SK-MEL-5 (cell line): ENCODE data around the gene RER1. TPM values are rescaled to one million over a fixed set of nuclear protein-coding genes. Genes with fewer than 3 reads are reported as not detected.

Experiments used
- DNase-seq: peaks from one replicate; pipeline ENCODE4 v3.0.0-alpha.2; 2016; ENCODE audit warnings: low read depth, low spot score
- in situ Hi-C: cut with HindIII; loops from 2 replicates; pipeline ENCODE4 v1.10.0; 2016; ENCODE audit warnings: low sequenced_read_pairs, high pct_unique_total_duplicates, low pct_unique_long_range_greater_than_20kb
- total RNA-seq: library from RNA; depleted of rRNA; stranded (reverse); fragments of >200 nt; shearing (Covaris generic); gene quantifications from 2 replicates; pipeline ENCODE4 v1.2.3, GENCODE V29; 2014

RER1 gene
- total RNA-seq, 1 experiment from 2014 or later, result 178 TPM

DNA sequence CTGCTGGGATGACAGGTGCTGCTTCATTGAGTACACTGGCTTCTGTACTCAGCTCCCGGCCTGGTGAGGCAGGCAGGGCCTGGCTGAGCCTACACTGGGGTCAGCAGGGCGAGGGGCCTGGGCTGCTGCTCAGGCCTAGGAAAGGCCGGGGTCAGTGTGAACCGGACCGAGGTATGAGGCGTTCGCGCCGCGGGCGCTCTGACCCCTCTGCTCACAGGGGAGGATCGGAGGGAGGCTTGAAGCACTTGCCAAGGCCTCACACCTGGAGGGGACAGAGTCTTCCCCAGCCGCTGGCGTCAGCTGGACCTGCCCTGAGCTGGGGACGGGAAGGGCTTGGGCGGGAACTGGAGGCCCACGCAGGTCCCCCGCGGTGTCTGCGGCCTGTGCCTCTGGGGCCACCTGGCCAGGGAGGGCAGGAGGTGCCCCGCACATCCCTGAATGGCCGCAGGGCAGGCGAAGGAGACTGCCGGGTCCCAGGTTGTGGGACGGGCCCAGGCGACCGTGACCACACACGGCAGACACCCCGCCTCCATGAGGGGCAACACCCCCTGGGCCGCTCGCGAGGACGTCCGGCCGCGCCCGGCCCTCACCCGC is 20.3 kb downstream of the RER1 start:
- no peak for DNase-seq
- in situ Hi-C loops, result no loop called here

DNA sequence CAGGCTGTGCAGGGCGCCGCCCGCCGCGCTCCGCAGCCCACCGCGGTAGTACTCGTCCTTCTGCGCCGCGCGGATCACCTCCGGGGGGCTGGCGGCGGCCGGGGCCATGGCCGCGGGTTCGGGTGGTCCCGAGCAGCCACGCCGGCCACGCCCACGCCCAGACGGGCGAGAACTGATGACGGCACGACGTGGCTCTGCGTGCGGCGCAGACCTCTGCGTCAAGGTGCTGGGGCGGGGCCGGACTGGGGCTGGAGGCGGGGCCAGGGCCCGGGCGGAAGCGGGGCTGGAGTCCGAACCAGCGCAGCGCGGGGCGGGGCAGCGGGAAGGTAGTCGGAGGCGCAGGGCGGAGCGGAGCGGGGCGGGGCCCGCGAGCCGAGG is 20.7 kb downstream of the RER1 start, which contains the start of gene PEX10:
TSS of gene PEX10 (minus strand) at position 170 of the 378 bp plus-strand sequence. CDS start at position 108, 62 bp downstream.
- in situ Hi-C loops, result no loop called here
- peak; percentile 94 for DNase-seq

DNA sequence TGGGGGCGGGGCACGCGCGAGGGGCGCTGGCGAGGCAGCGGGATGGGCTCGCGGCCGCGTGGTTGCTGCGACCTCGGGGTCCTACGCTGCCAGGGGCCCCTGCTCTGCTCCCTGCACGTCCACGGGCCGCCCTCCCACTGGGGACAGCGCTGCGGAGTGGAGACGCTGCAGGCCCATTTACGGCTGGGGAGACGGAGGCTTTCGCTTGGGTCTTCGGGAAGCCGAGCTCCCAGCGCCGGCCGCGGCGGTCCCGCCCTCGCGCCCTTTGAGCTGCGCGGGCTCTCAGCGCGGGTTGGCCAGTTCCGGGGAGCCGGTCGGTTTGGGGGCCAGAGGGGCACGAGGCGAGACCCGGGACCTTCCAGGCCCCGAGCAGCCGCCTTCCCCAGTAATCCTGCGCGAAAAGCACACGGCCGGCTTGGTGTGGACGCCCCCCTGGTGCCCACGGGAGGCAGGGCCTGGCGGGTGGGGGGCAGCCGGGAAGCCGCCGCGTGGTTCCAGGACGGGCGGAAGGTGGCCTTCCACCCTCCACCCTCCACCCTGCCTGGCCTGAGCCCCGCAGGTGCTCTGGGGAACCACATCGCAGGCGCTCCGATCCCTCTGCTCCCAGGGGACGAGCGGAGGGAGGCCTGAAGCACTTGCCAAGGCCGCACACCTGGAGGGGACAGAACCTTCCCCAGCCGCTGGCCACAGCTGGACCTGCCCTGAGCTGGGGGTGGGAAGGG is 21.3 kb downstream of the RER1 start:
- in situ Hi-C loops, result no loop called here
- DNase-seq, result no peak

DNA sequence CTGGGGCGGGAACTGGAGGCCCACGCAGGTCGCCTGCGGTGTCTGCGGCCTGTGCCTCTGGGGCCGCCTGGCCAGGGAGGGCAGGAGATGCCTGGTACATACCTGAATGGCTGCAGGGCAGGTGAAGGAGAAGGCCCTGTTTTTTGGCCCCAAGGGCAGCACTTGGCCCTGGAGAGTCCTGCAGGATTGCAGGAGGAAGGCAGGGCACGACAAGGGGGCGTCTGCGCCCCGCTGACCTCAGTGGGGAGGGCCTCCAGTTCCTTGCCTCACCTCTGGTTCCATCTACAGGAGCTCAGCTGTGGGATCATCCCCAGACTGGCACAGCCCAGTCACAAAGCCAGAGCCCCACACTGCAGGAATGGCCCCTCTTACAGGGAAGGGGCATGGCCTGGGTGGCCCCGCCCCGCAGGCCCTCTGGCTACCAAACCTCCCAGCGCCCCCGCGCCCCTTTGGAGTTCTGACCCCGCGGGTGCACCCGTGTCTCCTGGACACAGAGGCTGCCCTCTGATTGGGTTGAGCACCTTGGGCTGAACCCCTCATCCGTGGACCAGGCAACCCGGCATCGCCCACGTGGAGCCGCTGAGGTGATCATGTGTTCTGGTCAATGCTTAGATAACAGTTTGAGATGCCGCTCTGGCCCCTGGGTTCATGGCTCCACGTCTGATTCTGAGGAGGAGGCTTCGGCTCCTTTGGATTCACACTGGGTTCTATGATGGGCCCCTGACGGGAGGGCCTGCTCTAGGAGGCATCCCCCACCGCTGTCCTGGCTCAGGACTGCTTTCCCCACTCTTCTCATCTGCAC is 22.1 kb downstream of the RER1 start:
- in situ Hi-C loops, result no loop called here
- peak; percentile 14 for DNase-seq

DNA sequence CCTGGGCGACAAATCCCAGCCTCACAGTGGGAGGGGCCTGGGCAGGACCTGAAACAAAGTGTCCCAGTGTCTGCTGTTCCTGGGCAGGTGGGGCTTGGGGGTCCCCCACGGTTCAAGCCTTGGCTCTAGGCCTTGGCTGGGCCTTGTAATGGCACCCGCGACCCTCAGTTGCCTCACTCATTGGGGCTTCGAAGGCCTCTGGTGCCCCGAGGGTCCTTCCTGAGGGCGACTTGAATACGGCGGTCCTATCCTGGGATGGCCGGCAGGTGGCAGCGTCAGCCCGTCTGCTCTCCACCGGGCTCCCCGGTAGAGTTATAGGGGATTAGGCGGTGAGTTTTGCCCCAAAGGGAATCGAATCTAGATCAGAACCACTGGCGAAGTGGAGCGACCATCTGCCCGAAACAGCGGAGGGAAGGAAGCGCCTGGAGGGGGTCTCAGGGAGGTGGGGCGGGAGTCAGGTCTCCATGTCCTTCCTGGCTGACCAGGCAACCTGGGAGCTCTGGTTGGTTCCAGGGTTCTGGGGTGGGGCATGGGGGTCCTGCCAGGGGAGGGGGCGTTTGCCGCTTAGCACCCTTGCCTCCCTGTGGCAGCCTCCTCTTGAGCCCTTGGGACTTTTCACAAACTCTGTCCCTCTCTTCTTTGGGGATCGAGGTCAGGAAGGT is 22.8 kb downstream of the RER1 start:
- in situ Hi-C loops, result no loop called here
- DNase-seq, result peak; percentile 57

DNA sequence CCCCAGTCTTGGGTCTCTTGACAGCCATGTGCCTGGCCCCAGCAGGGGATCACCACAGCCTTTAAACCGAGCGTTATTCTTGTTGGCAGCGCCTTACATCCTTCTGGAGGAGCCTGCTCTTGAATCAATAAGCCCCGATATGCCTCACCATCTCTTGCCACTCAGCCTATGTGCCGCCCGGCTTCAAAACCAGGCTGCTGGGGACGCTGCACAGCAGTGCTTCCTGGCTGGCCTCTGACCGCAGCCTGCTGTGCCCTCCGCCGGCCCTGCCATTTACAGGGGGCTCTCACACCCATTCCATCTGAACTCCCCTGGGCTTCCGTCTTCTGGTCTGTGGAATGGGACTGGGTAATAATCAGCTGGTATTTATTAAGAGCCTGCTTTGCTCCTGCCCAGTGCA is 23.7 kb downstream of the RER1 start:
- no peak for DNase-seq
- in situ Hi-C loops, result no loop called here

DNA sequence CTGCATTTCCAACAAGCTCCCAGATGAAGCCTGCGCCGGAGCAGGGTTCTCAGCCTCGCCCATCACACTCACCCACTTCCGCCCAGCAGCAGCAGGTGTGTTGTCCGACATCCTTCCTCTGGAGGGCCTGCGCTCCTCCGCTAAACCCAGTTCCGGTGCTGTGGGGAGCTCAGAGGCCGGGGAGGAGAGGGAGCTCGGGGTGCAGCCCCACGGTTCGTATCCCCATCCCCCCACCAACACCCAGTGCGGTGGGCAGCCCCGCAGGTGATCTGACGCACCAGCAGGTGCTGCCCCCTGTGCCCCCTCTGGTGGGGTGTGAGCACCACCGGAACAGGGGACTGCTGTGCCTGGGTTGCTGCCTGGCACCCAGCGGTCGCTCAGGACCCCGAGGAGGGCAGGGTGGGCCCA is 24.2 kb downstream of the RER1 start:
- in situ Hi-C loops, result no loop called here
- DNase-seq, result no peak

DNA sequence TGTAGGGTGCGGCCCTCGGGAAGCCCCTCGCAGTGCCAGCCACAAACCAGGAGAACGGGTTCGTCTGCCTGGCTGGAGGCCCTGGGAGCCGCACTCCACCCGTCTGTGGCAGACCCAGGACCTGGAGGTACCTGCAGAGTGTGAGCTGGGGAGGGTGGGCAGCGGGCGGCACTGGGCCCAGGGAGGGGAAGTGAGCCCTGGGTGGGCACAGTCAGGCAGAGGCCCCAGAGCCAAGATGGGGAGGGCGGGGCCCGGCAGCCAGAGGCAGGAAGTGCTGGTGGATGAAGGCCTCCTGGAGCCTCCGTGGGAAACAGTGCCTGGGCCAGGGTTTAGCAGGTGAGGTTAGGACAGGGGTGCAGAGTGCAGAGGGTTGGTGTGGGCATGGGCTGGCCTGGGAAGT is 24.8 kb downstream of the RER1 start:
- in situ Hi-C loops, result no loop called here
- no peak for DNase-seq

DNA sequence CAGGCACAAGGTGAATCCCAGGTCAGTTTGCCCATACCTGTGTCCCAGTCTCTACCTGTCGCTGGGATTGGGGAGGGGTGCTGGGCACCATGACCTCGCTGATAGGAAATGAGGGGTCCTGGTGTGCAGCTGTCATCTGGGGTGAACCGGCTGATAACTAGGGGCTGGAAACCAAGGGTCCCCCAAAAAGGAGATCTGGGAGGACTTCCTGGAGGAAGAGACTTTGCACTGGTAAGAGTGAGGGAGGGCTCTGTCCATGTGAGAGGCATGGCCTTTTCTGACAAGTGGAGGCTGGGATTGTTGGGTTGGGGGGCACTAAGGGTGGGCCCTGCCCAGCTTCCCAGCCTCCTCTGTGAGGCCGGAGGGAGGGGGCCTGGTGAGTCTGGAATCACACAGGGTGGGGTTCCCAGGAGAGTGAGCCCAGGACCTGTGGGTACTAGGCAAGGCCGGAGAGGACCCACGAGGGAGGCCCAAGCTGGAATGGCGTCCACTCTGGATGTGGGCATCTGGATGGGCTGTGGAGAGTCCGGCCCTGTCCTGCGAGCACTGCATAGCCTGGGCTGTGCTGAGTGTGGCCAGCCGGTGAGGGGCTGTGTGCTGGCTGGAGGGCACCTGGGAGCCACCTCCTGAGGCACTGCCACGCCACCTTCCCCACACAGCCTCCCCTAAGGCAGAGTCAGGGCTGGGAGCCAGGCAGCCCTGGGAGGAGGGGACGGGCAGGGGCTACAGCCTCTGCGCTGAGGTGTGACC is 25.6 kb downstream of the RER1 start:
- in situ Hi-C loops, result no loop called here
- no peak for DNase-seq

DNA sequence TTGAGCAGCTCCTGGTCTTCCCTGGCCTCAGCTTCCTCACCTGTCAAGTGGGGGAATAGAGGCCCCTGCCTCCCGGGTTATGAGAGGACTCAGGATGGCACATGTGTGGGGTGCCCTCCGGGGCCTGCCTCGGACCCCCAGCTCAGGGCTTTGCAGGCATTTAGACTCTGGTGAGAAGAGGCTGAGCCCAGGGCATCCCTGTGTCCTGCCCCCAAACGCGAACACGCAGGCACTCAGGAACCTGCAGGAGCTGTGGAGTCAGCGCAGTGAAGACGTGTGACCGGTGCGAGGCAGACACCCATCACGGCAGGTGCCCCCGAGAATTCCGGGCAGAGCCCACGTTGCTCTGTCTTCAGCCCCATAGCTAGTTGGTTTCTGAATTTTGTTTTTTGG is 26.2 kb downstream of the RER1 start:
- in situ Hi-C loops, result no loop called here
- DNase-seq, result no peak

DNA sequence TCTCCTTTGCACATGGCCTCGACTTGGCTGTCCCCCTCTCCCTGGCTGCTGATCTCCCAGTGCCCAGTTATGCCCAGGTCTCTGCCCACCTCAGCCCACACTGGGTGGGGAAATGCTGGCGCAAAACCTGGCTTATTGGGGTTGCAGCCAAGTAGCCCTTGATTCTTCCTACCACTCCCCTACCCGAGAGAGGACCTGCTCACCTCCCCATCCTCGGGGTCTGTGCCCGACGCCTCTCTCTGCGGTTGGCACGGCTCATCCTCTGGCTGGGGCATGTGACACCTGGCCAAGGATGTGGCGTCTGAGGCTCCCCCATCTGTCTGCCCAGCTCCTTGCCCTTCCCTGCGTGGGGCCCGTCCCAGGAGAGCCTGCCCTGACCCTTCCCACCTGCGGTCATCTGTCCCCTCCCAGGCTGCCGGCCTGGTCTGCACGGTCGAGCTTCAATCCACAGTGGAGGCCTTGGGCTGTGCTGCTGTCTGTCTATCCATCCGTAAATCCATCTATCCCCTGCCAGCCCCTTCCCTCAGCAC is 27.2 kb downstream of the RER1 start:
- in situ Hi-C loops, result no loop called here
- DNase-seq, result no peak

DNA sequence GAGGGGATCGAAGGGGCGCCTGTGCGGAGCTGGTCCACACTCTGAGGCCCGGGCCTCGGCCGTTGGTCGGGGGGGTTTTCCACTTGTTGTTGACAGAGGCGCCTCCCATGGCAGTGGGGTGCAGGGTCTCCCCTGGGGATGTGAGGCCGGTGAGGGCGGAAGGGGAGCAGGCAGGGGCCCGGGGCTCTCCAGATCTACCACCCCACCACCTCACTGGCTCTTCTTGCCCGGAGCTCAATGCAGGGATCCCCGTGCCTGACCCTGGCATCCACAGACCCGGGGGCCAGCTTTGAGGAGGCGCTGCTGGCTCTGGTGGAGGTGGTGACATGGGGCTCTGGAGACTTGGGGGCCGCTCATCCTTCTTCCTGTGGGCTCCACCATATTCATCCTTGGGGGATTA is 27.8 kb downstream of the RER1 start:
- no peak for DNase-seq
- in situ Hi-C loops, result no loop called here

DNA sequence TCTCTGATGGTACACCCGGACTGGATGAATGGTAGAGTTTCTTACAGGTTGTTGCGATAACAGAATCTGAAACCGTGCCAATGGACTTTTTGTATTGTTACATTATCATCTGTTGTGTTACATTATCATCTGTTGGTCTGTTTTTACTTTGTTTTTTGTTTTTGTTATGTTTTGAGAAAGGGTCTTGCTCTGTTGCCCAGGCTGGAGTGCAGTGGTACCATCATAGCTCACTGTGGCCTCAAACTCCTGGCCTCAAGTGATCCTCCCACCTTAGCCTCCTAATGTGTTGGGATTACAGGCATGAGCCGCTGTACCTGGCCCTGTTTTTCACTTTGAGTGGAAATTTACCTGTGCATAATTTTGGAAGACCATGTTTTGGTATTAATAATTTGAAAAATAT is 30.9 kb downstream of the RER1 start:
- in situ Hi-C loops, result no loop called here

DNA sequence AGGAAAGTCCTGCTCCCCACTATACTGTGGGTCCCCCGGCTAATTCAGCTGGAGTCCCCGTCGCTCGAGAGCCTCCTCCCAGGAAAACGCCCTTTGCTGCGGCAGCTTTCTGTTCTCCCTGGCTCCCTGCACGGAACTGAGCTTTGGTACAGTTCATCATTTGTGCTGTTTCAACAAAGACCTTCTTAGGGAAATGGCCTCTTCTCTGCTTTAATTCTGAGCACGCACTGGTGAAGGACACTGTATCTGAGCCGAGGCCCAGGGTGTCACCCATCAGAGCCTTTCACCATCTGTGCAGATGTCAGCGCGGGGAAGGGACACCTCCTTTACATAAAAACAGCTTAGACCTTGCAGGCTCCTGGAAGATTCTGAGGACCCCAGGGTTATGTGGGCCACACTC is 34.3 kb downstream of the RER1 start:
- in situ Hi-C loops, result no loop called here
- no peak for DNase-seq

More for the DNA sequence above, 30.9 kb downstream of the RER1 start:
- no peak for DNase-seq

DNA sequence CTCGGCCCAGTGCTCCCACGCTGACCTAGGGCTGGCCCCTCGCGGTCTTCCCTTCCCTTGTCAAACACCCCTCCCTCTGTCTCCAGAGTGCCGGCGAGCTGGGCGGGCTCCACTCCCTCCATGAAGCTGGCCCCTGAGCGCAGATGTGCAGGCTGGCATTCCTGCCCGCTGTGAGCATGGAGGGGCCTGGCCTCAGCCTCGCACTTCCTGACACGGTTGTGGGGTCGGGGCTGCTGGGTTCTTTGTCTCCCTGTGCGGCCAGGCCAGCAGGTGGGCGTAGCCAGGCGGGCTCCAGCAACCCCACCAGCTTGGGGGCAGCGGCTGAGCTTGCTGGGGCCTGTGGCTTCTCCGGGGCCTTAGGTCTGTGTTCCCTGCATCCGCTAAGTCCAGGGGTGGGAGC is 34.9 kb downstream of the RER1 start:
- no peak for DNase-seq
- in situ Hi-C loops, result no loop called here

DNA sequence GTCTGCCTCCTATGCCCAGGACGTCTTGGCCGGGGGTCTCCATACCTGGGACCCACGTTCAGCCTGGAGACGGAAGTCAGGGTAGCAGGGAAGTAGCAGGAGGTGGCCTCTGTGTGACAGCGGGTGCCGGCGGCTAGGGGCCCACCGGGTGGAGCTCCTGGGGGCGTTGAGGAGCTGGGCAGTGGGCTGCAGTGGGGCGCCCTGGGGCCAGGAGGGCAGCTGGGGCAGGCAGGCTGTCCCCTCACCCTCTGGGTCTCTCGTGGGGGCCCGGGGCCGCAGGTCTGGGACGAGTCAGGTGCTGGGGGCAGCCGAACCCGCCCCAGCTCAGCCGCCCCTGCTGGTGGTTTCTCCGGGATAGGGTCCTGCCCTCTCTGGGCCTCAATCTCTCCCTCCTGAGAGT is 35.4 kb downstream of the RER1 start:
- in situ Hi-C loops, result no loop called here
- DNase-seq, result no peak

DNA sequence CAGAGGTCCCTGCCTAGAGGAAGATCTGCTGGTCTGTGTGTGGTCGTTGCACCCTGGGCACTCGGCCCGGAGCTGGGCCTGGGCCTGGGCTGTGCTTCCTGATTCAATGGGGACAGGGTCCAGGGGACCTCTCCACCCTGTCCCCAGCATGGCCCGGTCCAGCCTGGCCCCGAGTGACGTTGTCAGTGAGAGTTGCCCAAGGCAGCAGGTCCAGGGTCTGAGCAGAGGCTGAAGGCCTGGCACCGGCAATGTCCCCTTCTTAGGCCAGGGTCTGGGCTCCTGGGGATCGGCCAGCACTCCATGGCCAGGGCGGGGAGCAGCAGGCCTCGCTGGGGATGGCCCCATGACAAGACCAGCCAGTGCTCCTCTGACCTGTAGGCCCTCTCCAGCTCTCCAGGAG is 36.3 kb downstream of the RER1 start:
- in situ Hi-C loops, result no loop called here
- DNase-seq, result no peak
